Left cardiac atrium (tissue), 4 donors: ENCODE data around the gene KLK5. TPM values are rescaled to one million over a fixed set of nuclear protein-coding genes. Genes with fewer than 3 reads are reported as not detected.

Source experiments
- ATAC-seq, 2 donors: fragments of 200-7000 bp; cut with Tn5 transposase; one replicate each; pipeline ENCODE4 v1.9.1; 2020; ENCODE audit warnings: mild to moderate bottlenecking in 2 of 2, moderate library complexity in 2 of 2
- DNase-seq: peaks from one replicate; pipeline ENCODE4 v3.0.0-alpha.2; 2020
- intact Hi-C, 2 donors: fragments of 100-400 bp; cut with DNase I; formaldehyde crosslinking; loops; one replicate each; pipeline versions ENCODE4 v1.14.1 to v1.15.1; 2022 to 2023
- total RNA-seq, 2 donors: library from RNA; stranded (reverse); fragmentation: NEBNext Ultra II Directional; extraction: Animal tissue kit (Norgen Biotek cat#: 25700); gene quantifications; one replicate each; pipeline ENCODE4 v1.2.1, GENCODE V29; 2021
- donor health status: DM: no; HTN: yes; CAD: no.
- donor health status: DM: no; HTN: yes; CAD: no; lungs with severe emphysema.
- donor health status: DM: yes; HTN: yes; CAD: no.
- donor health status: Dilated cardiomyopathy.

The KLK5 gene
- total RNA-seq, 2 donors from 2014 or later = 0.42 TPM; not detected in 1

- no peak for DNase-seq
- intact Hi-C loops = loop anchor here (5.0 to 10.0 kb wide), 2 partner anchors 241 to 244 kb away; no protein-coding TSS in a partner anchor
- no peak for ATAC-seq
These were observed 21.8 kb downstream of the KLK5 start for GRCh38 chr19:50931023-50931422.

- no peak for DNase-seq
- intact Hi-C loops = loop anchor here in 1 of 2 donors (5.0 to 10.0 kb wide), 3 partner anchors 168 to 564 kb away; partner anchors contain the start of gene NAPSA
- no peak for ATAC-seq
These were observed 24.0 kb downstream of the KLK5 start for GRCh38 chr19:50928831-50929230.

- intact Hi-C loops = loop anchor here in 1 of 2 donors (5.0 to 10.0 kb wide), 3 partner anchors 171 to 561 kb away; partner anchors contain the start of gene NAPSA
- ATAC-seq = no peak
- DNase-seq = no peak
These were observed 26.7 kb downstream of the KLK5 start for GRCh38 chr19:50926144-50926543.

GRCh38 chr19:50925734-50926133 lies 27.1 kb downstream of the KLK5 start:
- intact Hi-C loops = loop anchor here in 1 of 2 donors (5.0 to 10.0 kb wide), 3 partner anchors 172 to 561 kb away; partner anchors contain the start of gene NAPSA
- DNase-seq (no peak), ATAC-seq (peak in 1 of 2 donors; percentile 35)

- ATAC-seq = no peak
- intact Hi-C loops = loop anchor here in 1 of 2 donors (10.0 kb wide), 2 partner anchors 390 to 560 kb away; partner anchors contain the start of gene NAPSA
These were observed 28.3 kb downstream of the KLK5 start for GRCh38 chr19:50924586-50924985.

GRCh38 chr19:50922317-50922853 lies 30.5 kb downstream of the KLK5 start:
- DNase-seq = peak; percentile 71
- ATAC-seq = peak; percentile 79 to 96
- intact Hi-C loops = loop anchor here in 1 of 2 donors (10.0 kb wide), 2 partner anchors 388 to 558 kb away; partner anchors contain the start of gene NAPSA

More at GRCh38 chr19:50924586-50924985, 28.3 kb downstream of the KLK5 start:
- no peak for DNase-seq

- intact Hi-C loops = loop anchor here in 1 of 2 donors (10.0 kb wide), 2 partner anchors 387 to 557 kb away; partner anchors contain the start of gene NAPSA
- DNase-seq (no peak), ATAC-seq (no peak)
These were observed 31.2 kb downstream of the KLK5 start for GRCh38 chr19:50921426-50922316.

- DNase-seq (no peak), ATAC-seq (no peak)
- intact Hi-C loops = no loop called here
These were observed 36.8 kb downstream of the KLK5 start for GRCh38 chr19:50916069-50916468.

- no peak for ATAC-seq
- DNase-seq = no peak
- intact Hi-C loops = no loop called here
These were observed 39.8 kb downstream of the KLK5 start for GRCh38 chr19:50912727-50913716.

DNA sequence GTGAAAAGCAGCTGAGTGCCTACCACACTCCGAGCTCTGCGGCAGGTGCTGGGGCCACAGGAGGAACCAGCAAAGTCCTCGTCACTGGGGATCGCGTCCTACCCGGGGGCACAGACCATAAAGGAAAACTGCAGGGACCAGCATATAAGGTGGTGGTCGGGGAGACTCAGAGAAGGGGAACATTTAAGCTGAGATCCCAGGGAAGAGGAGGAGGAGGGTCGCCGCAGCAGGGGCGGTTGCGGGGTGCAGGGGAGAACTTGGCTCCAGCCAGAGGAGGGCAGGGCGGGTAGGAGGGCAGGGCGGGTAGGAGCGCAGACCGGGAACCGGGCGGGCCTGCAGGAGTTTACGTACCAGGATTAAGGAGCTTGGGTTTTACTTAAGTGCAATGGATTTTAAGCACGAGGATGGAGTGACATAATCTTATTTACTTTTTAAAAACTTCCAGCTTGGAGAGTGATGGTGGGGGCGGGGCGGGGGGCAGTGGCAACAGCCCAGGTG lies 40.7 kb downstream of the KLK5 start:
- intact Hi-C loops = no loop called here
- ATAC-seq (no peak), DNase-seq (no peak)

- no peak for DNase-seq
- intact Hi-C loops = no loop called here
- no peak for ATAC-seq
These were observed 41.4 kb downstream of the KLK5 start, which contains the start of gene KLK4 for GRCh38 chr19:50911206-50912101. KLK4 (minus strand) TSS chr19:50911395; CDS start chr19:50910738, 657 bp downstream.

- DNase-seq (no peak), ATAC-seq (no peak)
- intact Hi-C loops = no loop called here
These were observed 42.1 kb downstream of the KLK5 start for GRCh38 chr19:50910722-50911121.

DNA sequence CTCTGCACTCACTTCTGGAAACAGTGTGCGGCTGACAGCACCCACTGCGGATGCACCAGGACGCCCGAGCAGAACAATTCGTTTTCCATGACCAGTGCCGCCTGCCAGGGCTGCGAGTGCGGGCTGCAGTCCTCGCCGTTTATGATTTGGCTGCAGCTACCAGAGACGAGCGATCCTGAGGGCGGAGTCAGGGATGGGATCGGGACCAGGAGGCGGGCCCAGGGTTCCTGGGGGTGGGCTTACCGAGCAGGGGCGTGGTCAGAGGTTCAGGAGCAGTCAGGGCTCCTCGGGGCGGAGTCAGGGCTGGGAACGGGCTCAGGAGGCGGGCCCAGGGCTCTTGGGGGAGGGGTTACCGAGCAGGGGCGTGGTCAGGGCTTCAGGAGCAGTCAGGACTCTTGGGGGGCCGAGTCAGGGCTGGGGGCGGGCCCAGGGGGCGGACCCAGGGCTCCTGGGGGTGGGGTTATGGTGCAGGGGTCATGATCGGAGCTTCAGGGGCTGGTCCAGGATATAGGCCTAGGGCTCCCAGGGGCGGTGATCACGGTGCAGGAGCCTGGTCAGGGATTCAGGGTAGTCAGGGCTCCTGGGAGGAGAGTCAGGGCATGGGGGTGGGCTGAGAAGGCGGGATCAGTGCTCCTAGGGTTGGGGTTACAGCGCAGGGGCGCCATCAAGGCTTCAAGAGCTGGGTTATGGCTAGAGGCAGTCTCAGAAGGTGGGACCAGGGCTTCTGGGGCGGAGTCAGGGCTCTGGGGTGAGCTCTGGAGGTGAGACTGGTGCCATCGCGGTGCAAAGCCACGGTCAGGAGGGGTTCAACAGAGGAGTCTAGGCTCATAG lies 43.4 kb downstream of the KLK5 start:
- intact Hi-C loops = no loop called here
- DNase-seq (peak; percentile 37), ATAC-seq (peak in 1 of 2 donors; percentile 86)

DNA sequence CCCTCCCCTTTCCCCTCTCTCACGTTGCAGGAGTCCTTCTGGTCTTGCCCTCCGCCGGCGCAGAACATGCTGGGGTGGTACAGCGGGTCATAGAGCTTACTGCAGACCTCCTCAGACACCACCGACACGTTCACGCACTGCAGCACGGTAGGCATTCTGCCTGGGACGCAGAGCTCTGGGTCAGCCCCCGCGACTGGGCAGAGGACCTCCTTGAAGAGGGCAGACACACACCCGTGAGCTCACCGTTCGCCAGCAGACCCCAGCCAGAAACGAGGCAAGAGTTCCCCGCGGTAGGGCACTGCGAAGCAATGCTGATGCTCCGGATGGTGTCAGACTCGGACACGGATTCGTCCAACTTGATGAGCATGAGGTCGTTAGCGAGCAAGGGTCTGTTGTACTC lies 44.5 kb downstream of the KLK5 start:
- no peak for DNase-seq
- intact Hi-C loops = no loop called here
- no peak for ATAC-seq

GRCh38 chr19:50906217-50906616 lies 46.6 kb downstream of the KLK5 start:
- ATAC-seq (peak in 1 of 2 donors; percentile 24), DNase-seq (no peak)
- intact Hi-C loops = no loop called here

- no peak for ATAC-seq
These were observed 50.2 kb downstream of the KLK5 start for GRCh38 chr19:50902640-50903039.

DNA sequence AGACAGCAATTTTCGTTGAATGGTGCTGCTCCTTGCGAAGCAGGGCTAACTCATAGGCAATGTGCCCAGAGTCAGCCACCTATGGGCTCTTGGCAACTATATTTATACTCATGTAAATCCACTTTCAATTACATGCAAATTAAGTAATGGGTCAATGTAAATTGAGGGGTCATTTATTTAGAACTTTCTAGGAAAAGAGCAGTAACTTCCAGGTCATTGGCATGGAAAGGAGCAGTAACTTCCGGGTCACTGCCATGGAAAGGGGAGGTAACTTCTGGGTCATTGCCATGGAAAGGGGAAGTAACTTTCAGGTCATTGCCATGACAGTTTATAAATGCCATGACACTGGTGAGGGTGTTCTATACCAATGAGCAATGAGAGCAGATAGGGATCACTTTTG lies 53.3 kb downstream of the KLK5 start:
- DNase-seq (no peak), ATAC-seq (no peak)
- intact Hi-C loops = no loop called here

More at GRCh38 chr19:50902640-50903039, 50.2 kb downstream of the KLK5 start:
- no peak for DNase-seq
- intact Hi-C loops = no loop called here
